Measurements from ENCODE around the gene PRDM15. TPM values are rescaled to one million over a fixed set of nuclear protein-coding genes. Genes with fewer than 3 reads are reported as not detected.

Gene PRDM15
- total RNA-seq, 1 experiment from 2014 or later = 10.4 TPM

- CTCF ChIA-PET = no interaction called here
- TF ChIP-seq CTCF (IDR thresholded peaks at IDR 0.05; ENCODE audit: unreplicated experiment) = no peak
- BruUV-seq (replicated peaks) = no TSS peak
- H3K27me3 Mint-ChIP-seq (ENCODE audit: unreplicated experiment) = no peaks in the 10 kb centered on the region
- H3K4me3 Mint-ChIP-seq (ENCODE audit: low read depth, unreplicated experiment) = no peak overlapping the region
- H3K36me3 Mint-ChIP-seq (ENCODE audit: insufficient read depth, unreplicated experiment) = peaks cover 3% of the 10 kb centered on the region
- H3K9me3 Mint-ChIP-seq (ENCODE audit: low read depth, unreplicated experiment) = no peaks in the 10 kb centered on the region
- H3K4me1 Mint-ChIP-seq (ENCODE audit: low read depth, unreplicated experiment) = no peaks in the 10 kb centered on the region
- intact Hi-C loops (cut with micrococcal nuclease; ENCODE audit: unreplicated experiment) = loop anchor here (10.0 kb wide), 1 partner anchor 242 kb away; no protein-coding TSS in a partner anchor
- DNase-seq = no peak
- H3K27ac Mint-ChIP-seq (ENCODE audit: unreplicated experiment) = no peak overlapping the region
Measured at GRCh38 chr21:41873005-41873404, 6.1 kb downstream of the PRDM15 start.

GRCh38 chr21:41871293-41872030 lies 7.7 kb downstream of the PRDM15 start:
- no peaks in the 10 kb centered on the region for H3K36me3 Mint-ChIP-seq (ENCODE audit: insufficient read depth, unreplicated experiment)
- DNase-seq = no peak
- H3K4me3 Mint-ChIP-seq (ENCODE audit: low read depth, unreplicated experiment) = no peak overlapping the region
- H3K9me3 Mint-ChIP-seq (ENCODE audit: low read depth, unreplicated experiment) = no peaks in the 10 kb centered on the region
- H3K27ac Mint-ChIP-seq (ENCODE audit: unreplicated experiment) = no peak overlapping the region
- no peaks in the 10 kb centered on the region for H3K27me3 Mint-ChIP-seq (ENCODE audit: unreplicated experiment)
- CTCF ChIA-PET = no interaction called here
- no peak for TF ChIP-seq CTCF (IDR thresholded peaks at IDR 0.05; ENCODE audit: unreplicated experiment)
- H3K4me1 Mint-ChIP-seq (ENCODE audit: low read depth, unreplicated experiment) = no peaks in the 10 kb centered on the region
- intact Hi-C loops (cut with micrococcal nuclease; ENCODE audit: unreplicated experiment) = loop anchor here (10.0 kb wide), 1 partner anchor 243 kb away; no protein-coding TSS in a partner anchor
- no TSS peak for BruUV-seq (replicated peaks)

- Mint-ChIP-seq H3K36me3 (ENCODE audit: insufficient read depth, unreplicated experiment) (peaks cover 5% of the 10 kb centered on the region), H3K27ac (ENCODE audit: unreplicated experiment) (no peak overlapping the region), H3K9me3 (ENCODE audit: low read depth, unreplicated experiment) (no peaks in the 10 kb centered on the region), H3K4me1 (ENCODE audit: low read depth, unreplicated experiment) (no peaks in the 10 kb centered on the region), H3K27me3 (ENCODE audit: unreplicated experiment) (no peaks in the 10 kb centered on the region), H3K4me3 (ENCODE audit: low read depth, unreplicated experiment) (no peak overlapping the region)
- intact Hi-C loops (cut with micrococcal nuclease; ENCODE audit: unreplicated experiment) = loop anchor here (10.0 kb wide), 1 partner anchor 245 kb away; no protein-coding TSS in a partner anchor
- no TSS peak for BruUV-seq (replicated peaks)
- CTCF ChIA-PET = no interaction called here
- no peak for TF ChIP-seq CTCF (IDR thresholded peaks at IDR 0.05; ENCODE audit: unreplicated experiment)
- no peak for DNase-seq
Measured at GRCh38 chr21:41869771-41870170, 9.4 kb downstream of the PRDM15 start.

GRCh38 chr21:41868062-41868710 lies 11.0 kb downstream of the PRDM15 start:
- no peak for DNase-seq
- H3K9me3 Mint-ChIP-seq (ENCODE audit: low read depth, unreplicated experiment) = no peaks in the 10 kb centered on the region
- H3K27ac Mint-ChIP-seq (ENCODE audit: unreplicated experiment) = no peak overlapping the region
- CTCF ChIA-PET = no interaction called here
- no peaks in the 10 kb centered on the region for H3K4me1 Mint-ChIP-seq (ENCODE audit: low read depth, unreplicated experiment)
- peaks cover 5% of the 10 kb centered on the region for H3K36me3 Mint-ChIP-seq (ENCODE audit: insufficient read depth, unreplicated experiment)
- intact Hi-C loops (cut with micrococcal nuclease; ENCODE audit: unreplicated experiment) = no loop called here
- no peak overlapping the region for H3K4me3 Mint-ChIP-seq (ENCODE audit: low read depth, unreplicated experiment)
- no TSS peak for BruUV-seq (replicated peaks)
- TF ChIP-seq CTCF (IDR thresholded peaks at IDR 0.05; ENCODE audit: unreplicated experiment) = no peak
- H3K27me3 Mint-ChIP-seq (ENCODE audit: unreplicated experiment) = no peaks in the 10 kb centered on the region

Measured in Calu3 (cell line).